ENCODE measurements around the gene IGF2R. TPM values are rescaled to one million over a fixed set of nuclear protein-coding genes. Genes with fewer than 3 reads are reported as not detected.

The IGF2R gene
- total RNA-seq, 1 donor from 2014 or later = 144 TPM

DNA sequence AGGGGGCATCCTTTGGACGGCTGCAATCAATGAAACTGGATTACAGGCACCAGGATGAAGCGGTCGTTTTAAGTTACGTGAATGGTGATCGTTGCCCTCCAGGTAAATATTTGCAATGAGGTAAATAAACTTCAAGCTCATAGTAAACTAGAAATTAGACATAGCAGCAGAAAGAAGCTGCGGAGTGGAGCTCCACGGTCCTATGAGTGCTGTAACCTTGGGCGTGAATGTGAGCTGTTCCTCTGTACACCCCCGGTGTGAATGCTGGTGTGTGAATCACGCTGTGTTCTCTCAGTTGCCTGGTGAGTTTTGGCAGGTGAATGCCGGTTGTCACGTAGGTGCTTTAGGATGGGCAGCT is 110.8 kb downstream of the IGF2R start:
- no peaks in the 10 kb centered on the region for H3K27me3 Mint-ChIP-seq
- H3K27ac Mint-ChIP-seq = peak overlapping the region; percentile 52
- DNase-seq (ENCODE audit: low spot score, unreplicated experiment) = no peak
- peaks cover 52% of the 10 kb centered on the region for H3K36me3 Mint-ChIP-seq (ENCODE audit: insufficient read depth)
- peaks cover 3% of the 10 kb centered on the region for H3K9me3 Mint-ChIP-seq (ENCODE audit: low read depth)
- TF ChIP-seq, protein P1, sequence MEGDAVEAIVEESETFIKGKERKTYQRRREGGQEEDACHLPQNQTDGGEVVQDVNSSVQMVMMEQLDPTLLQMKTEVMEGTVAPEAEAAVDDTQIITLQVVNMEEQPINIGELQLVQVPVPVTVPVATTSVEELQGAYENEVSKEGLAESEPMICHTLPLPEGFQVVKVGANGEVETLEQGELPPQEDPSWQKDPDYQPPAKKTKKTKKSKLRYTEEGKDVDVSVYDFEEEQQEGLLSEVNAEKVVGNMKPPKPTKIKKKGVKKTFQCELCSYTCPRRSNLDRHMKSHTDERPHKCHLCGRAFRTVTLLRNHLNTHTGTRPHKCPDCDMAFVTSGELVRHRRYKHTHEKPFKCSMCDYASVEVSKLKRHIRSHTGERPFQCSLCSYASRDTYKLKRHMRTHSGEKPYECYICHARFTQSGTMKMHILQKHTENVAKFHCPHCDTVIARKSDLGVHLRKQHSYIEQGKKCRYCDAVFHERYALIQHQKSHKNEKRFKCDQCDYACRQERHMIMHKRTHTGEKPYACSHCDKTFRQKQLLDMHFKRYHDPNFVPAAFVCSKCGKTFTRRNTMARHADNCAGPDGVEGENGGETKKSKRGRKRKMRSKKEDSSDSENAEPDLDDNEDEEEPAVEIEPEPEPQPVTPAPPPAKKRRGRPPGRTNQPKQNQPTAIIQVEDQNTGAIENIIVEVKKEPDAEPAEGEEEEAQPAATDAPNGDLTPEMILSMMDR (IDR thresholded peaks at IDR 0.05; ENCODE audit: unreplicated experiment) = no peak
- no peak overlapping the region for H3K4me3 Mint-ChIP-seq (ENCODE audit: low read depth)
- peaks cover 2% of the 10 kb centered on the region for H3K4me1 Mint-ChIP-seq (ENCODE audit: low read depth)

DNA sequence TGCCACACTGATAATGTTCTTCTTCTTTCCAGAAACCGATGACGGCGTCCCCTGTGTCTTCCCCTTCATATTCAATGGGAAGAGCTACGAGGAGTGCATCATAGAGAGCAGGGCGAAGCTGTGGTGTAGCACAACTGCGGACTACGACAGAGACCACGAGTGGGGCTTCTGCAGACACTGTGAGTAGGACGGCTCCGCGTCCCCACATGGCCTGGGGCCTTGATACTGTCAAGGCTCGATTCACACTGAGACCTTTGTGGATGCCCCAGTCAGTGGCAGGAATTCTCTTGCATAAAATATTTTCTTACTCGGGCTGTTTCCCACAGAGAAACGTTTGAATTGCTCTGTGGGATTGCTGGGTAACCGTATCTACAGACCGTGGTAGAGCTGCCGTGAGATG is 111.2 kb downstream of the IGF2R start:
- Mint-ChIP-seq H3K27me3 (no peaks in the 10 kb centered on the region), H3K36me3 (ENCODE audit: insufficient read depth) (peaks cover 51% of the 10 kb centered on the region)
- TF ChIP-seq, protein P1 (IDR thresholded peaks at IDR 0.05; ENCODE audit: unreplicated experiment) = no peak

DNA sequence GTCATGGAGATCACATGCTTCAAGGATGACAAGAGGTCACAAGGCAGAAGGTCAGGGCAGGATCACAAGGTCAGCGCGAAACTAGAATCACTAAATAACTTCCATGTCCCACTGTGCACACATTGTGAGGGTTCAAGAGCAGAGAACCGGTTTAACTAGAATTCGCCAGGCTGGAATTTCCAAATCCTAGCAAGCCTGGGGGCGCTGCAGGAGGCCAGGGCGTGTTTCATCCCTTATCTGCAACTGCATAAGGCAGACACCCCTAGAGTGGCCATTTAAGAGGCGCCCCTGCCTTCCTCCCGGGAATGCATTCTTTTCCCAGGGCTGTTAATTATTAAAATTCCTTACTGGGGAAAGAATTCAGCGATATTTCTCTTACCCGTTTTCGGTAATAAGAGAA is 112.5 kb downstream of the IGF2R start:
- H3K9me3 Mint-ChIP-seq (ENCODE audit: low read depth) = peaks cover 3% of the 10 kb centered on the region
- H3K27me3 Mint-ChIP-seq = no peaks in the 10 kb centered on the region
- no peak for DNase-seq (ENCODE audit: low spot score, unreplicated experiment)
- H3K36me3 Mint-ChIP-seq (ENCODE audit: insufficient read depth) = peaks cover 54% of the 10 kb centered on the region
- H3K4me3 Mint-ChIP-seq (ENCODE audit: low read depth) = no peak overlapping the region
- TF ChIP-seq, protein P1 (IDR thresholded peaks at IDR 0.05; ENCODE audit: unreplicated experiment) = no peak
- peaks cover 2% of the 10 kb centered on the region for H3K4me1 Mint-ChIP-seq (ENCODE audit: low read depth)
- peak overlapping the region; percentile 34 for H3K27ac Mint-ChIP-seq

More for the DNA sequence above, 111.2 kb downstream of the IGF2R start:
- H3K9me3 Mint-ChIP-seq (ENCODE audit: low read depth) = peaks cover 3% of the 10 kb centered on the region
- peak overlapping the region; percentile 52 for H3K27ac Mint-ChIP-seq
- peaks cover 2% of the 10 kb centered on the region for H3K4me1 Mint-ChIP-seq (ENCODE audit: low read depth)
- no peak overlapping the region for H3K4me3 Mint-ChIP-seq (ENCODE audit: low read depth)
- no peak for DNase-seq (ENCODE audit: low spot score, unreplicated experiment)

DNA sequence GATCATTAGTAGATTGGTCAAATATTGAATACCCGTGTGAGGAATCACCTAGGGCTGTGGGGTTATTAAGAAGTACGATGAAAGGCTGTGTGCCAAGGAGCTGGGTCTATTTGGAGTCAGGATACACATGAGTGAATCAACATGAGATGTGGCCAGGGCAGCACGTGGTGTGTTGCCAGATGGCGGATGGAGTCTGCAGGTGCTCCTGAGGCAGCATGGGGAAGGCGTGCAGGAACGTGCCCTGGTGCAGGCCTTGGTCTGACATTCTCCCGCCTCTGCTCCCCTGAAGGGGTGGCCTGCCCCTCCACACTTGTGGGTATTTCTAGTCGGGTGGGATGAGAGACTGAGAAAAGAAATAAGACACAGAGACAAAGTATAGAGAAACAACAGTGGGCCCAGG is 113.7 kb downstream of the IGF2R start:
- no peak for DNase-seq (ENCODE audit: low spot score, unreplicated experiment)
- Mint-ChIP-seq H3K4me1 (ENCODE audit: low read depth) (peaks cover 2% of the 10 kb centered on the region), H3K9me3 (ENCODE audit: low read depth) (peaks cover 3% of the 10 kb centered on the region), H3K4me3 (ENCODE audit: low read depth) (no peak overlapping the region), H3K27ac (peak overlapping the region; percentile 49), H3K36me3 (ENCODE audit: insufficient read depth) (peaks cover 49% of the 10 kb centered on the region), H3K27me3 (no peaks in the 10 kb centered on the region)
- TF ChIP-seq, protein P1 (IDR thresholded peaks at IDR 0.05; ENCODE audit: unreplicated experiment) = no peak

DNA sequence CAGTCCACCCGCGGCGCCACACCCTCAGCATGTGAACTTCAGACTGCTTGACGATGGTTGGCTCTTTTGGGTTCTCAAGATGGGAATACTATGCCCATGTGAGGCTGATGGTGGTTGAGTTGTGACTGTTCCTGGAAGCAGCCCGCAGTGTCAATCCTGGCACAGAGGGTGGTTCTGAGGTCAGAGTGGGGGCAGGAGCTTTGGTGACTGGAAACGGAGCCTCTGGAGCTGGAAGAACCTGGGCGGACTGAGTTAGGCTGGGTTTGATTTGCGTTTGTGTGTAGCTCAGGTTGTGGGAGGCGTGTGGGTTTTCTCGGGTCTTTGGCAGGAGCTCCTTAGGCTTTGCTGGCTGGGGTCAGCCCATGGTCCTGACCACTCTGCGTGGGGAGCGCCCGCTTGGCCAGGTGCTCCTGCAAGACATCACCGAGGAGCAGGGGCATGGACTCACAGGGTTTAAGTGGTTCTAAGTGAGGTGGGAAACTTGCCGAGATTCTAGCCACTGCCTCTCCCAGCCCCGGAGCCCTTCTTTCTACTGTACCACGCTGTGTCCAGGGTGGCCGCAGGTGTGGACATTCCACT is 115.4 kb downstream of the IGF2R start:
- Mint-ChIP-seq H3K27ac (no peak overlapping the region), H3K4me1 (ENCODE audit: low read depth) (peaks cover 2% of the 10 kb centered on the region), H3K36me3 (ENCODE audit: insufficient read depth) (peaks cover 48% of the 10 kb centered on the region), H3K9me3 (ENCODE audit: low read depth) (peaks cover 3% of the 10 kb centered on the region), H3K4me3 (ENCODE audit: low read depth) (no peak overlapping the region), H3K27me3 (no peaks in the 10 kb centered on the region)
- TF ChIP-seq, protein P1 (IDR thresholded peaks at IDR 0.05; ENCODE audit: unreplicated experiment) = no peak
- no peak for DNase-seq (ENCODE audit: low spot score, unreplicated experiment)
